ENCODE data around the gene FBXL3. TPM values are rescaled to one million over a fixed set of nuclear protein-coding genes. Genes with fewer than 3 reads are reported as not detected.

The FBXL3 gene
- total RNA-seq, 1 experiment from 2014 or later, result 8.8 TPM

- no peaks in the 10 kb centered on the region for H3K27me3 Mint-ChIP-seq (ENCODE audit: unreplicated experiment)
- H3K4me1 Mint-ChIP-seq (ENCODE audit: low read depth, unreplicated experiment), result peaks cover 7% of the 10 kb centered on the region
- peaks cover 5% of the 10 kb centered on the region for H3K36me3 Mint-ChIP-seq (ENCODE audit: insufficient read depth, unreplicated experiment)
- H3K9me3 Mint-ChIP-seq (ENCODE audit: low read depth, unreplicated experiment), result no peaks in the 10 kb centered on the region
- no peak for TF ChIP-seq CTCF (IDR thresholded peaks at IDR 0.05; ENCODE audit: unreplicated experiment)
- BruUV-seq (replicated peaks), result no TSS peak
- no peak for DNase-seq
- intact Hi-C loops (cut with micrococcal nuclease; ENCODE audit: unreplicated experiment), result no loop called here
- H3K27ac Mint-ChIP-seq (ENCODE audit: unreplicated experiment), result no peak overlapping the region
- CTCF ChIA-PET, result interaction anchor here (0.6 kb wide), 1 partner anchor 28 kb away, joined by 3 read pairs; no protein-coding TSS in a partner anchor
- no peak overlapping the region for H3K4me3 Mint-ChIP-seq (ENCODE audit: low read depth, unreplicated experiment)
Observed at GRCh38 chr13:77053192-77053591, 26.2 kb upstream of the FBXL3 start.

DNA sequence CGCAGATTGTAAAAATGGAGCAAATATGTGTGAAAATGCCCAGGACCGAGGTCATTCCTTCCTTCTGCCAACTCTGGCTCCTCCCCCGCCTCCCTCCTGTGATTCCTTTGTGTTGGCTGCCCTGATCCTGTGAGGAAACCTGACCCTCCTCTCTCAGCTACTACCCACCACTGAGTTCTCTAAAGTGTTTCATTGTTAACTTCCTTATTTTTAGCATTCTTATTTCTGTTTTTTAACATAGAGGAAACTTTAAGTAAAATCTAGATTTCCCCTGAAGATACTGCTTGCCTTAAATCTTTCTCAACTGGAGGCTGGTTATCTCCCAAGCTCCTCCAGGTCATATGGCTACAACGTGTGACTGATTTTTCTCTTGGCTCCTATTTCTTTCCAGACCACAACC lies 21.7 kb upstream of the FBXL3 start:
- Mint-ChIP-seq H3K36me3 (ENCODE audit: insufficient read depth, unreplicated experiment) (peaks cover under 1% of the 10 kb centered on the region), H3K9me3 (ENCODE audit: low read depth, unreplicated experiment) (no peaks in the 10 kb centered on the region), H3K4me1 (ENCODE audit: low read depth, unreplicated experiment) (no peaks in the 10 kb centered on the region), H3K4me3 (ENCODE audit: low read depth, unreplicated experiment) (no peak overlapping the region), H3K27me3 (ENCODE audit: unreplicated experiment) (no peaks in the 10 kb centered on the region), H3K27ac (ENCODE audit: unreplicated experiment) (no peak overlapping the region)
- DNase-seq, result no peak
- TF ChIP-seq CTCF (IDR thresholded peaks at IDR 0.05; ENCODE audit: unreplicated experiment), result no peak
- CTCF ChIA-PET, result no interaction called here
- intact Hi-C loops (cut with micrococcal nuclease; ENCODE audit: unreplicated experiment), result no loop called here
- BruUV-seq (replicated peaks), result no TSS peak

GRCh38 chr13:77047649-77048343 lies 20.8 kb upstream of the FBXL3 start:
- H3K9me3 Mint-ChIP-seq (ENCODE audit: low read depth, unreplicated experiment), result no peaks in the 10 kb centered on the region
- H3K4me1 Mint-ChIP-seq (ENCODE audit: low read depth, unreplicated experiment), result no peaks in the 10 kb centered on the region
- no peak overlapping the region for H3K27ac Mint-ChIP-seq (ENCODE audit: unreplicated experiment)
- CTCF ChIA-PET, result no interaction called here
- no peaks in the 10 kb centered on the region for H3K27me3 Mint-ChIP-seq (ENCODE audit: unreplicated experiment)
- no peaks in the 10 kb centered on the region for H3K36me3 Mint-ChIP-seq (ENCODE audit: insufficient read depth, unreplicated experiment)
- DNase-seq, result no peak
- intact Hi-C loops (cut with micrococcal nuclease; ENCODE audit: unreplicated experiment), result no loop called here
- BruUV-seq (replicated peaks), result no TSS peak
- no peak for TF ChIP-seq CTCF (IDR thresholded peaks at IDR 0.05; ENCODE audit: unreplicated experiment)
- H3K4me3 Mint-ChIP-seq (ENCODE audit: low read depth, unreplicated experiment), result no peak overlapping the region

DNA sequence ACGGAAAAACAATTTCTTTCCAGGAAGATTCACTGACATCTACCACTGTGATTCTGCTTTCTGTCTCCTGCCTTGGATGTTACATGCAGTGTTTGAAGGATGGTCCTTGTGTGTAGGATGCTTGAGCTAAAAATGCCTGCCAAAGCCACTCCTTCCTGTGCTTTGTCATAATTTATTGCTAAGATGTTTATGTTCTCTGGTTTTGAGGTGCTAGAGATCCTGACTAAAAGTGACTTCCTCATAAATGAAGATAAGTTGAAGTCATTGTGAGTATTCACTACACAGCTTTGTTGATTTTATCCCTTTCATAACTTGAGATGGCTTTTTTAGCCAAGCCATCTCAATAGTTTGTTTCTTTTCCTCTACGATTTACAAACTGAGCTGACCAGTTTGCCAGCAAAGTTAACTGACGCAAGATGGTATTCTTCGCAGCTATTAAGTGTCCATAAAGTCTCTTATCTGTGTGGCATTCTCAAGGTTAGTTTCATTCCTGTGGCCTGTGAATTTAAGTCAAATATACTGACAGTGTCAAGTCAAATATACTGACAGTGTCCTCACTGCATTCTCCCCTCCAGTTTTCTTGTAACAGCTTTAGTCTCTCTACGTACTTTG lies 15.7 kb upstream of the FBXL3 start:
- intact Hi-C loops (cut with micrococcal nuclease; ENCODE audit: unreplicated experiment), result no loop called here
- Mint-ChIP-seq H3K4me3 (ENCODE audit: low read depth, unreplicated experiment) (no peak overlapping the region), H3K4me1 (ENCODE audit: low read depth, unreplicated experiment) (no peaks in the 10 kb centered on the region), H3K27ac (ENCODE audit: unreplicated experiment) (no peak overlapping the region), H3K27me3 (ENCODE audit: unreplicated experiment) (no peaks in the 10 kb centered on the region), H3K36me3 (ENCODE audit: insufficient read depth, unreplicated experiment) (no peaks in the 10 kb centered on the region), H3K9me3 (ENCODE audit: low read depth, unreplicated experiment) (no peaks in the 10 kb centered on the region)
- no TSS peak for BruUV-seq (replicated peaks)
- no peak for DNase-seq
- no peak for TF ChIP-seq CTCF (IDR thresholded peaks at IDR 0.05; ENCODE audit: unreplicated experiment)
- CTCF ChIA-PET, result no interaction called here

Measured in Calu3 (cell line).